ENCODE data around the gene GPC6. TPM values are rescaled to one million over a fixed set of nuclear protein-coding genes. Genes with fewer than 3 reads are reported as not detected.

The GPC6 gene
- polyA plus RNA-seq, 1 of the 3 experiments (the other 2 are of a cell fraction) = 6.7 TPM

DNA sequence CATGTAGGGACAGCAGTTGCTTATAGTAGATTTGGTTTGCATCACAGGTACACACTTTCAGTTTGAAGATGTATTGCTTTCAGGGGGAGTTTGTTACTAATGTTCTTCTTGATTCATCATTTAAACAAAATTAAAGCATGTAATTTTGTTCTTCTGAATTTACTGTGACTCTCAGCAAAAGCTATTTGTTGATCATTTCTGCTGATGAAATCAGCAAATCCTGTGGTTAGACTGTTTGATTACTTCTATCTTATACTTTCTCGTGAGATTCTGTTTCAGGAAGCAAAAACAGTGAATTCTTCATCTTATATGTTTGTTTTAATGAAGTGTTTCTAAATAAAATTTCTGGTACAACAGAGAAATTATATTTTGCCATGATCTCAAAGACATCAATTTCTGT is 497.6 kb downstream of the GPC6 start:
- no peak overlapping the region for H2AFZ ChIP-seq (ENCODE audit: low read depth)
- H3K4me3 ChIP-seq (ENCODE audit: low read depth in 2 of 2, low read length in 1 of 2) = no peak overlapping the region
- no peak overlapping the region for H3K4me2 ChIP-seq
- no peak overlapping the region for H3K27ac ChIP-seq (ENCODE audit: low read depth in 2 of 2, low read length in 1 of 2)
- H3K4me1 ChIP-seq (ENCODE audit: control insufficient read depth in 1 of 2, insufficient read depth in 2 of 2, low read depth in 1 of 2, low read length in 1 of 2) = peaks cover 8 to 22% of the 10 kb centered on the region in 2 experiments; a peak in 2 of 4 replicates
- no peak for TF ChIP-seq GATA2 (CRISPR knock-in tag; IDR thresholded peaks at IDR 0.05)
- TF ChIP-seq JUND (IDR thresholded peaks at IDR 0.05) = no peak
- TF ChIP-seq TAF1 (IDR thresholded peaks at IDR 0.05; ENCODE audit: borderline replicate concordance, low read depth, low read length) = no peak
- no peak for TF ChIP-seq PBX3 (IDR thresholded peaks at IDR 0.05)
- TF ChIP-seq, protein P1, sequence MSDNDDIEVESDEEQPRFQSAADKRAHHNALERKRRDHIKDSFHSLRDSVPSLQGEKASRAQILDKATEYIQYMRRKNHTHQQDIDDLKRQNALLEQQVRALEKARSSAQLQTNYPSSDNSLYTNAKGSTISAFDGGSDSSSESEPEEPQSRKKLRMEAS (IDR thresholded peaks at IDR 0.05; ENCODE audit: low read depth) = no peak
- no peak for DNase-seq
- H3K9me2 ChIP-seq = no peaks in the 10 kb centered on the region
- no peak overlapping the region for H3K9ac ChIP-seq
- POLR2A ChIA-PET = no interaction called here
- no peaks in the 10 kb centered on the region for H3F3A ChIP-seq (replicated peaks; ENCODE audit: insufficient read depth)
- H4K20me1 ChIP-seq (ENCODE audit: insufficient read depth) = no peaks in the 10 kb centered on the region
- H3K79me2 ChIP-seq (ENCODE audit: insufficient read depth) = no peaks in the 10 kb centered on the region
- H3K9me3 ChIP-seq = no peaks in the 10 kb centered on the region
- 90% methylated on average over 1 of the region's 1 CpG for WGBS (ENCODE audit: low lambda C conversion rate)
- CTCF ChIA-PET = no interaction called here
- H3K36me3 ChIP-seq (replicated peaks in 1 of 2; ENCODE audit: control insufficient read depth in 1 of 2, insufficient read depth in 2 of 2, low read length in 1 of 2) = no peaks in the 10 kb centered on the region
- H3K27me3 ChIP-seq (ENCODE audit: insufficient read depth) = no peaks in the 10 kb centered on the region

DNA sequence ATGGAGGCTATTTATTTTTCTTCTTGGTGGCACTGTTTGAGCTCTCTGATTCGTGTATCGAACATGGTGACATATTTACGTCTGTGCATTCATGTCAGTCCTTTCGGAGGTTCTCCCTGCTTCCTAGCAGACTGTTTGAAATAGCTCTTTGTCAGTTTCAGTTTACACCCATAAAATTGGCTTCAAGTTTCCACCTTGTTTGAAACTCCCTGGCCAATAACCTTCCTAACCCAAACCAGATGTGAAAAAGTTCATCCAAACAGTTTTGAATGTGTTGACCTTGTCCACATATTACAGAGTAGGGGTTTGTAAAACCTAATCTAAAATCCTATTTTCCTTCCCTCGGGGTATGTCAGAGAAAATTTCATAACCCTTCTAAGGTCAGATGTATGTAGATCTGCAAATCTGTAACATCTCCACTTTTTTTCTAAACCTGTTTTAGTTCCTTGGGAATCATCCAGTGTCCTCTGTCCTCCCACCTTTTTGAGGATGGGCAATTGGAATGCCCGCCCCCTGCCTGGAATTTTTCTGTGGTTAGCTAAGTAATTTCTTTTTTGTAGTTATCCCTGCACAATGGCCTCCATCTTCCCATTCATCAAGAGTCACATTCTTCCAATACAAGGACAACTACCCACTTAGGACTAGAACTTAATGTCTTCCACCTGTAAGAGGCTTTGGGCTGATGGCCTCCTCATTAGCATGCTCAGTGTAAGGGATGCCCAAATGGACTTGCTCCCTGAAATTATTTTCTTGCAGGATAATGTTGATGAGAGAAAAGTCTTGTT is 499.8 kb downstream of the GPC6 start:
- no peak for DNase-seq
- ChIA-PET CTCF (no interaction called here), POLR2A (no interaction called here)
- no peaks in the 10 kb centered on the region for H3K9me2 ChIP-seq
- no peaks in the 10 kb centered on the region for H3F3A ChIP-seq (replicated peaks; ENCODE audit: insufficient read depth)
- 74% methylated on average over 6 of the region's 6 CpGs for WGBS (ENCODE audit: low lambda C conversion rate)
- H3K79me2 ChIP-seq (ENCODE audit: insufficient read depth) = no peaks in the 10 kb centered on the region
- no peak overlapping the region for H3K4me3 ChIP-seq (ENCODE audit: low read depth in 2 of 2, low read length in 1 of 2)
- no peaks in the 10 kb centered on the region for H3K36me3 ChIP-seq (replicated peaks in 1 of 2; ENCODE audit: control insufficient read depth in 1 of 2, insufficient read depth in 2 of 2, low read length in 1 of 2)
- peaks cover 13 to 26% of the 10 kb centered on the region in 2 experiments; a peak in 3 of 4 replicates for H3K4me1 ChIP-seq (ENCODE audit: control insufficient read depth in 1 of 2, insufficient read depth in 2 of 2, low read depth in 1 of 2, low read length in 1 of 2)
- no peak overlapping the region for H3K9ac ChIP-seq
- no peaks in the 10 kb centered on the region for H3K27me3 ChIP-seq (ENCODE audit: insufficient read depth)
- H2AFZ ChIP-seq (ENCODE audit: low read depth) = no peak overlapping the region
- no peaks in the 10 kb centered on the region for H3K9me3 ChIP-seq
- TF ChIP-seq, protein P2, sequence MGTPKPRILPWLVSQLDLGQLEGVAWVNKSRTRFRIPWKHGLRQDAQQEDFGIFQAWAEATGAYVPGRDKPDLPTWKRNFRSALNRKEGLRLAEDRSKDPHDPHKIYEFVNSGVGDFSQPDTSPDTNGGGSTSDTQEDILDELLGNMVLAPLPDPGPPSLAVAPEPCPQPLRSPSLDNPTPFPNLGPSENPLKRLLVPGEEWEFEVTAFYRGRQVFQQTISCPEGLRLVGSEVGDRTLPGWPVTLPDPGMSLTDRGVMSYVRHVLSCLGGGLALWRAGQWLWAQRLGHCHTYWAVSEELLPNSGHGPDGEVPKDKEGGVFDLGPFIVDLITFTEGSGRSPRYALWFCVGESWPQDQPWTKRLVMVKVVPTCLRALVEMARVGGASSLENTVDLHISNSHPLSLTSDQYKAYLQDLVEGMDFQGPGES (IDR thresholded peaks at IDR 0.05; ENCODE audit: low read depth, low read length) = no peak
- no peak for TF ChIP-seq RXRA (IDR thresholded peaks at IDR 0.05; ENCODE audit: borderline replicate concordance, low read depth)
- no peak for TF ChIP-seq TAF1 (IDR thresholded peaks at IDR 0.05; ENCODE audit: borderline replicate concordance, low read depth, low read length)
- TF ChIP-seq NFIC (IDR thresholded peaks at IDR 0.05; ENCODE audit: borderline replicate concordance) = no peak
- TF ChIP-seq NRF1 (IDR thresholded peaks at IDR 0.05; ENCODE audit: low read depth, low read length) = no peak
- no peak for TF ChIP-seq SIN3A (IDR thresholded peaks at IDR 0.05; ENCODE audit: borderline replicate concordance, low read depth, low read length)
- TF ChIP-seq TCF12 (IDR thresholded peaks at IDR 0.05) = no peak; the same call in 1 of the 2 replicates
- TF ChIP-seq ZBTB33 (IDR thresholded peaks at IDR 0.05; ENCODE audit: borderline replicate concordance, low read depth) = no peak
- TF ChIP-seq ELF1 (IDR thresholded peaks at IDR 0.05) = no peak
- TF ChIP-seq USF2 (IDR thresholded peaks at IDR 0.05; ENCODE audit: borderline replicate concordance, low read depth, low read length) = no peak
- TF ChIP-seq, protein P1 (IDR thresholded peaks at IDR 0.05; ENCODE audit: low read depth) = no peak
- TF ChIP-seq POLR2AphosphoS5 (IDR thresholded peaks at IDR 0.05; ENCODE audit: low read depth, low read length) = no peak
- no peak for TF ChIP-seq CHD2 (IDR thresholded peaks at IDR 0.05; ENCODE audit: low read length, partially characterized antibody)
- peak overlapping the region in 1 of 2 experiments; percentile 43; a peak in 2 of 4 replicates for H3K27ac ChIP-seq (ENCODE audit: low read depth in 2 of 2, low read length in 1 of 2)
- H4K20me1 ChIP-seq (ENCODE audit: insufficient read depth) = no peaks in the 10 kb centered on the region
- no peak overlapping the region for H3K4me2 ChIP-seq
